SK-N-SH (cell line): Measurements from ENCODE around the gene NPW.

Experiments
- FOSL2 ChIP-seq: IDR thresholded peaks from 2 replicates; pipeline ENCODE4 v1.4.0; 2012; ENCODE audit warnings: low read depth, mild to moderate bottlenecking, moderate library complexity, borderline replicate concordance
- MAX ChIP-seq: IDR thresholded peaks from 2 replicates; pipeline ENCODE4 v1.4.0; 2012; ENCODE audit warnings: low read depth
- PBX3 ChIP-seq: IDR thresholded peaks from 2 replicates; pipeline ENCODE4; 2012

- TF ChIP-seq FOSL2 (no peak), PBX3 (no peak), MAX (no peak)
These were observed 35.0 kb upstream of the NPW start for GRCh38 chr16:1984347-1985225.
